HG02870 (cell line): ENCODE results near the gene ZNF225.
A peak's percentile ranks its signal among the peaks of the same experiment; 100 is the strongest.
"Not testable (repeated sequence)": the region's sequence is repeated elsewhere in the genome, so short reads cannot be mapped to it uniquely, and the experiment has no call there.

Source experiments
- ATAC-seq: cut with Tn5 transposase; IDR thresholded peaks from one replicate; pipeline ENCODE4 v1.9.1; 2021; ENCODE audit warnings: mild to moderate bottlenecking, moderate library complexity; ENCODE audit not compliant: unreplicated experiment

ZNF225 gene

GRCh38 chr19:44156475-44156874 is 43.3 kb downstream of the ZNF225 start:
- ATAC-seq = no peak

GRCh38 chr19:44163789-44164188 is 50.6 kb downstream of the ZNF225 start:
- ATAC-seq = no peak

- ATAC-seq = no peak
Measured at GRCh38 chr19:44164327-44164672, 51.1 kb downstream of the ZNF225 start.

- peak; percentile 88 for ATAC-seq
Measured at GRCh38 chr19:44164673-44165512, 51.7 kb downstream of the ZNF225 start, which contains the start of gene ZNF226. Gene ZNF226, plus strand, starts transcription at chr19:44165100. Its CDS starts 4,981 bp downstream, at chr19:44170081.

- ATAC-seq = not testable (repeated sequence)
Measured at GRCh38 chr19:44170660-44171059, 57.5 kb downstream of the ZNF225 start.

- ATAC-seq = no peak
Measured at GRCh38 chr19:44176590-44176989, 63.4 kb downstream of the ZNF225 start.

GRCh38 chr19:44180968-44181367 is 67.8 kb downstream of the ZNF225 start:
- ATAC-seq = no peak

- ATAC-seq = no peak
Measured at GRCh38 chr19:44182145-44182544, 68.9 kb downstream of the ZNF225 start.
